K562 (cell line): ENCODE results near the gene LRRC8C. TPM values are rescaled to one million over a fixed set of nuclear protein-coding genes. Genes with fewer than 3 reads are reported as not detected.

ENCODE experiments used
- ADNP ChIP-seq: fragments of 200-800 bp; sonication (Bioruptor generic); IDR thresholded peaks from 2 replicates; pipeline ENCODE4 v1.6.1; 2016; ENCODE audit warnings: missing genetic modification characterization, missing compliant biosample characterization
- ARID1B ChIP-seq: fragments of 450-650 bp; IDR thresholded peaks from 2 replicates; pipeline ENCODE4 v1.6.1; 2016; ENCODE audit warnings: antibody characterized with exemption, mild to moderate bottlenecking, inconsistent platforms
- ATF1 ChIP-seq, 2 experiments: fragments of 450-650 bp in 1 of 2; IDR thresholded peaks; 2 replicates each; pipeline ENCODE4 v1.6.1; 2016; ENCODE audit warnings: missing compliant biosample characterization in 1 of 2, missing genetic modification characterization in 1 of 2
- BRF2 ChIP-seq: IDR thresholded peaks from 3 replicates; pipeline ENCODE4 v1.6.1; 2011; ENCODE audit warnings: borderline replicate concordance, mild to moderate bottlenecking; ENCODE audit not compliant: insufficient read length, insufficient read depth
- CCNT2 ChIP-seq: IDR thresholded peaks from 2 replicates; pipeline ENCODE4 v1.6.1; 2011; ENCODE audit warnings: borderline replicate concordance, low read depth, mild to moderate bottlenecking, moderate library complexity, mixed read lengths, low read length; ENCODE audit not compliant: insufficient read length; ENCODE audit errors: extremely low read depth
- CEBPZ ChIP-seq: fragments of 150-350 bp; IDR thresholded peaks from 2 replicates; pipeline ENCODE4 v1.6.1; 2014; ENCODE audit warnings: low read depth, mild to moderate bottlenecking, low read length, borderline replicate concordance
- CGGBP1 ChIP-seq: fragments of 250-450 bp; sonication (Bioruptor Pico); IDR thresholded peaks from 2 replicates; pipeline ENCODE4 v1.9.0; 2021; ENCODE audit warnings: mild to moderate bottlenecking
- CHD1 ChIP-seq: fragments of 200-600 bp; sonication (generic); IDR thresholded peaks from one replicate; pipeline ENCODE4 v1.6.1; 2012; ENCODE audit warnings: mild to moderate bottlenecking, moderate library complexity, low read length, inconsistent platforms
- FOXP1 ChIP-seq: sonication (generic); formaldehyde crosslinking; IDR thresholded peaks from 2 replicates; pipeline ENCODE4 v1.8.0; 2022; ENCODE audit warnings: mild to moderate bottlenecking, missing genetic modification reagents
- HNRNPK ChIP-seq: fragments of 200-400 bp; formaldehyde crosslinking; IDR thresholded peaks from one replicate; pipeline ENCODE4 v1.6.1; 2018; ENCODE audit warnings: mild to moderate bottlenecking, low read depth, low read length; ENCODE audit not compliant: poor library complexity, severe bottlenecking
- MTA3 ChIP-seq: fragments of 450-650 bp; formaldehyde crosslinking; IDR thresholded peaks from 2 replicates; pipeline ENCODE4 v1.6.1; 2017; ENCODE audit warnings: mild to moderate bottlenecking, borderline replicate concordance
- MYBL2 ChIP-seq, 2 experiments: fragments of 450-650 bp in 1 of 2; sonication (generic) in 1 of 2; formaldehyde crosslinking in 1 of 2; IDR thresholded peaks; 2 replicates each; pipeline versions ENCODE4 v1.6.1 to v1.8.1; 2017 to 2022; ENCODE audit warnings: borderline replicate concordance in 1 of 2, inconsistent platforms in 1 of 2, low read depth in 1 of 2, mild to moderate bottlenecking in 1 of 2, missing genetic modification reagents in 1 of 2, moderate library complexity in 1 of 2
- NFIC ChIP-seq: fragments of 450-650 bp; IDR thresholded peaks from 2 replicates; pipeline ENCODE4 v1.6.1; 2017; ENCODE audit warnings: mild to moderate bottlenecking, inconsistent platforms
- RBM14 ChIP-seq: fragments of 200-400 bp; formaldehyde crosslinking; IDR thresholded peaks from 2 replicates; pipeline ENCODE4 v1.6.1; 2018; ENCODE audit warnings: low read depth, mild to moderate bottlenecking, low read length, moderate library complexity, borderline replicate concordance; ENCODE audit not compliant: insufficient read depth
- SIN3B ChIP-seq: fragments of 450-650 bp; IDR thresholded peaks from 2 replicates; pipeline ENCODE4 v1.6.1; 2017; ENCODE audit warnings: low read depth, mild to moderate bottlenecking, moderate library complexity
- SMARCA4 ChIP-seq: fragments of 450-650 bp; IDR thresholded peaks from 2 replicates; pipeline ENCODE4 v1.6.1; 2016
- SMARCA5 ChIP-seq: fragments of 450-650 bp; IDR thresholded peaks from 2 replicates; pipeline ENCODE4 v1.6.1; 2016
- STAT5A ChIP-seq: IDR thresholded peaks from 2 replicates; pipeline ENCODE4 v1.6.1; 2012; ENCODE audit warnings: low read length, inconsistent platforms, borderline replicate concordance
- TGIF2 ChIP-seq: sonication (generic); formaldehyde crosslinking; IDR thresholded peaks from 2 replicates; pipeline ENCODE4 v1.8.1; 2022; ENCODE audit warnings: mild to moderate bottlenecking, missing genetic modification reagents, moderate library complexity
- XRCC4 ChIP-seq: IDR thresholded peaks from one replicate; pipeline ENCODE4 v1.6.1; 2011; ENCODE audit not compliant: insufficient read depth, insufficient read length; ENCODE audit errors: extremely low read depth
- ZEB2 ChIP-seq: fragments of 450-650 bp; IDR thresholded peaks from 2 replicates; pipeline ENCODE4 v1.6.1; 2016
- ZNF133 ChIP-seq: fragments of 250-450 bp; sonication (Bioruptor Pico); IDR thresholded peaks from 2 replicates; pipeline ENCODE4 v1.4.0; 2020; ENCODE audit warnings: mild to moderate bottlenecking
- ZNF197 ChIP-seq: fragments of 200-800 bp; sonication (Bioruptor generic); IDR thresholded peaks from 2 replicates; pipeline ENCODE4 v1.6.1; 2016; ENCODE audit warnings: low read depth, missing genetic modification characterization, missing compliant biosample characterization
- ZNF507 ChIP-seq: conservative IDR thresholded peaks from 2 replicates; pipeline ENCODE4 v1.6.1; 2017; ENCODE audit warnings: missing genetic modification characterization, missing compliant biosample characterization
- ZNF830 ChIP-seq: fragments of 250-450 bp; sonication (Bioruptor Pico); IDR thresholded peaks from 2 replicates; pipeline ENCODE4 v1.5.0; 2021; ENCODE audit warnings: mild to moderate bottlenecking
- polyA plus RNA-seq, 8 experiments: library from polyadenylated mRNA; depleted of rRNA in 4 of 8; stranded (reverse) in 5 of 8; unstranded in 3 of 8; fragments of >200 nt; fragmentation: Nextera tagmentation in 2 of 8; fragmentation: Illumina TruSeq in 1 of 8; extraction: Ambion mirVana in 2 of 8; extraction: Trizol in 1 of 8; gene quantifications; 2 replicates each; pipeline versions ENCODE4 v1.2.1 to v1.2.3, GENCODE V29; 2011 to 2014; ENCODE audit warnings: inconsistent platforms in 1 of 8, missing spikeins in 1 of 8
- total RNA-seq, 7 experiments: library from RNA; depleted of rRNA in 6 of 7; stranded (reverse); fragments of >200 nt in 6 of 7; fragmentation: Illumina TruSeq in 2 of 7; extraction: Trizol in 2 of 7; gene quantifications; 2 replicates each; pipeline versions ENCODE4 v1.2.1 to v1.2.3, GENCODE V29; 2011 to 2021; ENCODE audit warnings: low replicate concordance in 1 of 7

Gene LRRC8C
- total and polyA plus RNA-seq, 9 of the 15 experiments (the other 6 are each of a cell fraction or from before 2014, with no cell fraction given): 1.00 to 12.5 (median 4.5) TPM

- peak; percentile 27; the same call in 1 of the 2 replicates for TF ChIP-seq SIN3B
- no peak for TF ChIP-seq STAT5A
- peak; percentile 25 for TF ChIP-seq CHD1
- TF ChIP-seq ZNF197: peak; percentile 59; the same call in 1 of the 2 replicates
- TF ChIP-seq SMARCA4: no peak
- TF ChIP-seq FOXP1 (CRISPR knock-in tag): peak; percentile 30; the same call in 1 of the 2 replicates
- TF ChIP-seq CCNT2: peak; percentile 29
- TF ChIP-seq MTA3: peak; percentile 65; the same call in 1 of the 2 replicates
- no peak for TF ChIP-seq CEBPZ
- no peak for TF ChIP-seq HNRNPK
- TF ChIP-seq CGGBP1 (CRISPR knock-in tag): no peak
- TF ChIP-seq RBM14: no peak
- TF ChIP-seq XRCC4: no peak
- no peak for TF ChIP-seq NFIC
- no peak for TF ChIP-seq ZNF507 (tag)
- no peak for TF ChIP-seq TGIF2 (CRISPR knock-in tag)
- TF ChIP-seq BRF2: no peak
- no peak for TF ChIP-seq SMARCA5
- 0 out of 2 replicates have a peak, but pooled peaks have one; percentile 46 for TF ChIP-seq ZEB2
- no peak for TF ChIP-seq ATF1 (CRISPR knock-in tag; IDR thresholded peaks at IDR 0.05)
- peak; percentile 78 for TF ChIP-seq ATF1 (tag; IDR thresholded peaks at IDR 0.05)
- no peak for TF ChIP-seq ZNF133
- no peak for TF ChIP-seq ADNP (tag)
- TF ChIP-seq ARID1B: no peak; the same call in 1 of the 2 replicates
- TF ChIP-seq ZNF830 (CRISPR knock-in tag): no peak
- TF ChIP-seq MYBL2 (IDR thresholded peaks at IDR 0.05; ENCODE audit: low read depth): no peak
- TF ChIP-seq MYBL2 (CRISPR knock-in tag; IDR thresholded peaks at IDR 0.05; ENCODE audit: borderline replicate concordance): no peak
Observed at GRCh38 chr1:89632657-89633247, at the start of gene LRRC8C (continued).
